PFSK-1 (cell line): ENCODE data around the gene ARHGEF7.

Experiments used
- FOXP2 ChIP-seq: optimal IDR thresholded peaks from 2 replicates; pipeline ENCODE3; 2011; ENCODE audit warnings: borderline replicate concordance, control low read depth, inconsistent platforms; ENCODE audit not compliant: insufficient read depth; ENCODE audit errors: extremely low read length, extremely low read depth
- POLR2AphosphoS5 ChIP-seq: IDR thresholded peaks from 2 replicates; pipeline ENCODE4 v1.6.1; 2012; ENCODE audit warnings: low read depth, mild to moderate bottlenecking, control low read depth, low read length, moderate library complexity
- SIN3A ChIP-seq: IDR thresholded peaks from 2 replicates; pipeline ENCODE4 v1.6.1; 2012; ENCODE audit warnings: mild to moderate bottlenecking, low read length, moderate library complexity, borderline replicate concordance; ENCODE audit not compliant: insufficient read depth
- TAF1 ChIP-seq: IDR thresholded peaks from 2 replicates; pipeline ENCODE4 v1.6.1; 2012; ENCODE audit warnings: low read length, control low read depth, borderline replicate concordance; ENCODE audit not compliant: insufficient read depth
- TF ChIP-seq, protein P1 (sequence below), 2 experiments: IDR thresholded peaks; 2 replicates each; pipeline versions ENCODE4 v1.6.1 to v1.8.0; 2011 to 2012; ENCODE audit warnings: low read depth in 2 of 2, low read length in 2 of 2, control low read depth in 1 of 2, inconsistent platforms in 1 of 2, mild to moderate bottlenecking in 1 of 2, moderate library complexity in 1 of 2; ENCODE audit not compliant: insufficient read depth in 1 of 2

The ARHGEF7 gene

DNA sequence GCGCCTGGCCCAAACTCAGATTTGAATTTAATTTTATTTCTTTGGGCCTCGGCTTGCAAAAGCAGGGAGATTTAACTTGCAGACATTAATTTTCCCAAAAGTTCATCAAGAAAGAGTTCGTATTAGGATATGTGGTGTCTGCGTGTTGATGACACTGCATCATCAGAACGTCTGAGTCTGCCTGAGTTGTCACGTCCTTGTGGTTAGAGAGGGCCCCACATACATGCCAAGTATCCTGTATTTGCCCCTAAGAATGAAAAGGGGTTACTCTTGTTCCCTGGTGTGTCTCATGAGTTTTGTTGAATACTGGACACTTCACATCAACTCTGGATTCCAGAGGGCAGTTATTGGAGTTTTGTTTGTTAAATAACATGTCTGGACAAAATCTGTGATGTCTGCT, 199.7 kb downstream of the ARHGEF7 start:
- TF ChIP-seq TAF1 = no peak
- TF ChIP-seq FOXP2 = no peak
- TF ChIP-seq, protein P1, sequence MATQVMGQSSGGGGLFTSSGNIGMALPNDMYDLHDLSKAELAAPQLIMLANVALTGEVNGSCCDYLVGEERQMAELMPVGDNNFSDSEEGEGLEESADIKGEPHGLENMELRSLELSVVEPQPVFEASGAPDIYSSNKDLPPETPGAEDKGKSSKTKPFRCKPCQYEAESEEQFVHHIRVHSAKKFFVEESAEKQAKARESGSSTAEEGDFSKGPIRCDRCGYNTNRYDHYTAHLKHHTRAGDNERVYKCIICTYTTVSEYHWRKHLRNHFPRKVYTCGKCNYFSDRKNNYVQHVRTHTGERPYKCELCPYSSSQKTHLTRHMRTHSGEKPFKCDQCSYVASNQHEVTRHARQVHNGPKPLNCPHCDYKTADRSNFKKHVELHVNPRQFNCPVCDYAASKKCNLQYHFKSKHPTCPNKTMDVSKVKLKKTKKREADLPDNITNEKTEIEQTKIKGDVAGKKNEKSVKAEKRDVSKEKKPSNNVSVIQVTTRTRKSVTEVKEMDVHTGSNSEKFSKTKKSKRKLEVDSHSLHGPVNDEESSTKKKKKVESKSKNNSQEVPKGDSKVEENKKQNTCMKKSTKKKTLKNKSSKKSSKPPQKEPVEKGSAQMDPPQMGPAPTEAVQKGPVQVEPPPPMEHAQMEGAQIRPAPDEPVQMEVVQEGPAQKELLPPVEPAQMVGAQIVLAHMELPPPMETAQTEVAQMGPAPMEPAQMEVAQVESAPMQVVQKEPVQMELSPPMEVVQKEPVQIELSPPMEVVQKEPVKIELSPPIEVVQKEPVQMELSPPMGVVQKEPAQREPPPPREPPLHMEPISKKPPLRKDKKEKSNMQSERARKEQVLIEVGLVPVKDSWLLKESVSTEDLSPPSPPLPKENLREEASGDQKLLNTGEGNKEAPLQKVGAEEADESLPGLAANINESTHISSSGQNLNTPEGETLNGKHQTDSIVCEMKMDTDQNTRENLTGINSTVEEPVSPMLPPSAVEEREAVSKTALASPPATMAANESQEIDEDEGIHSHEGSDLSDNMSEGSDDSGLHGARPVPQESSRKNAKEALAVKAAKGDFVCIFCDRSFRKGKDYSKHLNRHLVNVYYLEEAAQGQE (IDR thresholded peaks at IDR 0.05; ENCODE audit: insufficient read depth in 1 of 2, low read depth in 2 of 2, low read length in 2 of 2) = no peak
- TF ChIP-seq POLR2AphosphoS5 = no peak
- no peak for TF ChIP-seq SIN3A

DNA sequence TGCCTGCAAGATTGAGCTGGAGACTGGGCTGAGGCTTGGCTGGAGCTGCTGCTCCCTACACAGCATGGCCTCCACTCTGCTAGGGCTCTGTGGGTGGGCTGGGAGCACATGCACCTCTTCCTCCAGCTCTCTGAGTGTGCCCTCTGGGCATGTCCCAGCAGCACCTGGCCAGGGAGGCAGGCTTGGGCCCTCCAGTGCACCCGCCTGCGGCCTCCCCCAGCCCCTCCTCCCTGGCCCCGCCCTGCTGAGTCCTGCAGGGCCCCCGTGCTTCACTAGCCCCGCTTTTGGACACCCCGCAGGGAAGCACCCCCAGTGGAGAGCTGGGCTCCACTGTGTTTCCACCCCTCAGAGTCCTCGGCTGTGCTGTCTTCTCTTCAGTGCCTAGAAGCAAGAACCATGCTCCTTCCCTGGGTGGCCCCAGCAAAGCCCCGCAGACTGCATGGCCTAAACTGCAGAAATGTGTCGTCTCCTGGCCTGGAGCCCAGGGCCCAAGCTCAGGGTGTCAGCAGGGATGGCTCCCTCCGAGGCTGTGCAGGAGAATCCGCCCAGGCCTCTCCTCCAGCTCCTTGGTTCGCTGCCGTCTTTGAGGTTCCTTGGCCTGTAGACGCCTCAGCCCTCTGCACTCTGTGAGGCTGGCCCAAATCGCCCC, 200.4 kb downstream of the ARHGEF7 start:
- TF ChIP-seq, protein P1 (IDR thresholded peaks at IDR 0.05; ENCODE audit: insufficient read depth in 1 of 2, low read depth in 2 of 2, low read length in 2 of 2) = no peak
- TF ChIP-seq SIN3A (no peak), TAF1 (no peak), POLR2AphosphoS5 (no peak), FOXP2 (no peak)

DNA sequence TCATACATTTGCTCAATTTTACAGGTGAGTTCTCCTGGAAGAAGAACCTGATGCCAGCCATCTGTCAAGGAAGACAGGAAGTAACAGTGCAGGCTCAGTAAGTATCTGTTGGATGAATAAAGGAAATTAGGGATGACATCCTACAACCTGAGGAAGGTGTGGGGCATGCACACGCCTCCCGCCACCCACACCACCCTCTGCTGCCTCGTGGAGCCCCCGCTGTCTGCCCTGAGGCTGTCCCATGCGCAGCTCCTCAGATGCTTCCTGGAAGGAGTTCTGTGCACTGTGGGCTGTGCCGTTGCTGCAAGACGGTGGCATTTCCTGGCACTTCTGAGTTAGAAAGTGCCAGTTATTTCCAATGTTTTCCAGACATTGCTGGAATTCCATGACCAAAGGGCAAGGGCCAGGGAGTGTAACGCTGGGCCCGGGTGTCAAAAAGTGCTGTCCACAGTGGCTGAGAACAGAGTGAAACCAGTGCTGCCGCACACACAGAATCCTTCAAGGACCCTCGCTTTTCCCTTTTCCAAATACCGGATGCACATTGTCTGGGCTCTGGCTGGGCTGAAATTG, 201.1 kb downstream of the ARHGEF7 start:
- no peak for TF ChIP-seq TAF1

DNA sequence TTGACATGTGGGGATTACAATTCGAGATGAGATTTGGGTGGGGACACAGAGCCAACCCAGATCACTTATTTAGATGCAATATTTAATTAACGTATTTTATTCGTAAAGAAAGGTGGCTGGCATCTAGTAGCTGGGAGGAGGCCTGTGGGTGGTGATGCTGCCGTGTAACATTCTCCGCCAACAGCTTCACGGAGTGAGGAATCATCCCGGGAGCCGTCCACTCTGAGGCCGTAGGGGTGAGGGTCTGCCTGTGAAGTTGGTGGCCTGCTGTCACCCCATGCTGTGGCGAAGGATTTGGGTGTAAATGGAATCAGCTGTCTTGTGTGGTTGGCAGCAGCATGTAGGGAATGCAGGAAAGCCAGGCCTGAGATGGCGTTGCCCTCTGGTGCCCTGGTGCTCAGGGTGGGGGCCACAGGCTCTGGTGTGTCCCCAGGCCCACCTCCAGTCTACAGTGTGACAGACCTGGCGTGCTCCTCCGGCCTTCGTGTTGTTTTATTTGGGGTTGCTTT, 202.0 kb downstream of the ARHGEF7 start:
- no peak for TF ChIP-seq SIN3A
- TF ChIP-seq, protein P1 (IDR thresholded peaks at IDR 0.05; ENCODE audit: insufficient read depth in 1 of 2, low read depth in 2 of 2, low read length in 2 of 2) = no peak
- no peak for TF ChIP-seq POLR2AphosphoS5
- TF ChIP-seq FOXP2 = no peak
- no peak for TF ChIP-seq TAF1

DNA sequence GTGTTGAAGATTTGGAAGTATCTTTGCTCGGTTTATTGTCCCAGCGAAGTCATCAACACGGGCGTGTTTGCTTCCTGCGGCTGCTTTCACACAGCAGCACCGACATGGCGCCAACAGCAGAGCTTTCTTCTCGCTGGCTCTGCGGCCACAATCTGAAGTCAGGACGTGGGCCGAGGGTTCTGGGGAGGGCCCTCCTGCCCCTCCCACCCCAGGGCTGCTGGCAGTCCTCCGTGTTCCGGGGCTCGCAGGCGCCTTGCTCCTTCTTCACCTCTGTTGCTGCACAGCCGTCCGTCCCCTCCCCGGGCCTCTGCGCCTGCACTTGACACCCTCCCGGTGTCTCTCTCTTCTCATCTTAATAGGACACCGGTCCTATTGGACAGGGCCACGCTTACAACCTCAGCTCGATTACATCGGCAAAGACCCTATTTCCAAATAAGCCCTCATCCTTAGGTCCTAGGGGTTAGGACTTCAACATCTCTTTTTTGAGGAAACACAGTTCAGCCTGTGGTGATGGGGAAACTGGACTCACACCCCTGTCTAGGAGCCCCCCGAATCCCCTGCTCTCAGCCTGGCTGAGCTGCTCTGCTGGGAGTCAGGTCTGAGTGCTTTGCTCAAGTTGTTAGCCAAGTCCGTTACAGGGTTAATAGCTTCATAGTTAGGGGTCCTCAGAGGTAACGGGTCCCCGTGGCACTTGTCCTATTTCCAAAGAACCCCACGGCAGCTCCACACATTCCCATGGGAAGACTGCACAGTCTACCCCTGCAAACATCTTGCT, 202.6 kb downstream of the ARHGEF7 start:
- TF ChIP-seq POLR2AphosphoS5 (no peak), FOXP2 (no peak), TAF1 (no peak), SIN3A (no peak)
- TF ChIP-seq, protein P1 (IDR thresholded peaks at IDR 0.05; ENCODE audit: insufficient read depth in 1 of 2, low read depth in 2 of 2, low read length in 2 of 2) = no peak
